ENCODE results near the gene ZNF844.

GRCh38 chr19:12055784-12056183 lies 8.7 kb upstream of the ZNF844 start:
- no peak for TF ChIP-seq EZH2 (IDR thresholded peaks at IDR 0.05; ENCODE audit: insufficient read depth, poor library complexity, severe bottlenecking)
- TF ChIP-seq EZH2phosphoT487 (IDR thresholded peaks at IDR 0.05; ENCODE audit: insufficient read depth, low read depth): no peak

Measured in GM23248 (cell line).